GM21717 (cell line): ENCODE data around the gene PLOD2.
"Not testable (repeated sequence)": the region's sequence is repeated elsewhere in the genome, so short reads cannot be mapped to it uniquely, and the experiment has no call there.

Experiments
- ATAC-seq: cut with Tn5 transposase; IDR thresholded peaks from one replicate; pipeline ENCODE4 v1.9.1; 2021; ENCODE audit warnings: mild to moderate bottlenecking, moderate library complexity; ENCODE audit not compliant: unreplicated experiment

Gene PLOD2

GRCh38 chr3:146142757-146143156 lies 18.2 kb downstream of the PLOD2 start:
- ATAC-seq = no peak

GRCh38 chr3:146139586-146140110 lies 21.3 kb downstream of the PLOD2 start:
- ATAC-seq = no peak

DNA sequence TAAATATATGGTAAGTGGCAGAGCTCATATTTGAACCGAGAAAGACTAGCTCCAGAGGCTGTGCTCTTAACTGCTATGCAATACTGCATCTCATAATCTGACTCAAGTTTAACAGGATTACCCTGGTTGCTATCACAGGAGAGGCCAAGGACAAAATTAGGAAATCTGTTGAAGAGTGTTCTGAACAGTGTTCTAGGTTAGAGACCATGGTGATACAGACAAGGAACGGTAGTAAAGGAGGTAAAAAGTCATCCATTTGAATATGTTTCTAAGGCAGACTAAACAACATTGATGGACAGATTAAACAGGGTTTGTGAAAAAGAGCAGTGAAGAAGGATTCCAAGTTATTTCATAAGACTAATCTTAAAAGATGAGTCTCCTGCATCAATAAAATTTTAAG lies 22.1 kb downstream of the PLOD2 start:
- ATAC-seq = no peak

DNA sequence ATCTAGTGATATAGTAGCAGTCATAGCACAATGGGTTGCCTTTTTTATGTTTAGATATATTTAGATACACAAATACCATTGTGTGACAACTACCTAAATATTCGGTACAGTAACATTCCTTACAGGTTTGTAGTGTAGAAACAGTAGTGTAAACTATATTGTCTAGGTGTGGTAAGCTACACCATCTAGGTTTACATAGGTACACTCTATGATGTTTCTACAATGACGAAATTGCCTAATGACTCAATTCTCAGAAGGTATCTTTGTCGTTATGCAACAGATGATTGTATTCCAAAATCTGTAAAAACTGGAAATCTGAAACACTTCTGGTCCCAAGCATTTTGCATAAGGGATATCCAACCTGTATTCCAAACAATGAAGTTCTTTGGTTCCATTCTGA lies 24.3 kb downstream of the PLOD2 start:
- ATAC-seq = no peak

- ATAC-seq = no peak
These were observed 26.5 kb downstream of the PLOD2 start for GRCh38 chr3:146134348-146135117.

DNA sequence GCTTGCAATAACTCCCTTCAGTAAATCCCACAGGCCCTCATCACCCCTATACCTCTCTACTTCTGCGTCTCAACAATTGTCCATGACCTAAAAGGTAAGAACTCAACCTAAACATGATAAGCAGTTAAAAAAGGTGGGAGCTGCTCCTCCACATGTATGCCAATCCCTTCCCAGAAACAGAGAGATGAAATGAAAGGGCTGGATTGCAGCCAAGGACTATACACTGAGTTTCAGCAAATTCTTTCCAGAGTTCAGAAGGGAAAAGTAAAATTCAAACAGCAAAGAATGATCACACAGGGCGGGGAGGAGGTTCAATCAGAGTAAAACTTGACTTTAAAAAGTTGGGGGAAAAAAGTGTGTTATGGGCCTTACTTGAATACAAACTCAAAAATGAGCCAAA lies 27.5 kb downstream of the PLOD2 start:
- ATAC-seq = no peak

GRCh38 chr3:146131616-146132410 lies 29.2 kb downstream of the PLOD2 start:
- no peak for ATAC-seq

DNA sequence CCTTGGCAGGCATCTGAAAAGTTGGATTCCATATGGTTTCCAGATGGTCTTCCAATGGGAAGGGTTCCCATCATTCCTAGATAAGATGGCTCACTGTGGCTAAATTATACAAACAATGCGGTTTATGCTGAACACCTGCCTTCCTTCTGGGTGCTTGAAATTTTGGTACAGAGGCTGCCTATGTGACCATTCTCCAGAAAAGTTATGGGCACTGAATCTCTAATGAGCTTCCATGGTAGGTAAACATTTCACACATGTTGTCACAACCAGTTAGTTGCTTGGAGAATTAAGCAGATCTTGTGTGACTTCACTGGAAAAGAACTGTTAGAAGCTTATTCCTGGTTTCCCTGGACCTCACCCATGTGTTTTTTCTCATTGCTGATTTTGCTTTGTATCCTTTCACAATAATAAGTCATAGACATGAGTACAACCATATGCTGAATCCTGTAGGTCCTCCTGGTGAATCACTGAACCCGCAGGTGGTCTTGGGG lies 30.1 kb downstream of the PLOD2 start:
- ATAC-seq = no peak

DNA sequence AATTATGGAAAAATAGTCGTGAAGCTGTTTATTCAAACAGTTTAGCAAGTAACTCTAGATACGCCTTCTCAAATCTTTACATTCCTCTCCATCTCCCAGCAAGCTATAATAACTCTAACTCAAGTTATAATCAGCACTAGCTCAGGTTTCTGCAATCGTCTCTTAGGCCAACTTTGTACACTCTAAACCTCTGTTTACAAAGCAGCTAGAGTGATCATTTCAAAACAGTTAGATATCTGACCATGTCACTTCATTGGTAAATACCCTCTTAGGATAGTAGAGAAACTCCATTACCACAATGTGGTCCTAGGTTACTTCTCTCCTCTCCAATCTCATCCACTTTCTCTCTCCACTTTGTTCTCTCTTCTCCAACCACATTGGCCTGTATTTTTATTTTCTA lies 31.2 kb downstream of the PLOD2 start:
- no peak for ATAC-seq

DNA sequence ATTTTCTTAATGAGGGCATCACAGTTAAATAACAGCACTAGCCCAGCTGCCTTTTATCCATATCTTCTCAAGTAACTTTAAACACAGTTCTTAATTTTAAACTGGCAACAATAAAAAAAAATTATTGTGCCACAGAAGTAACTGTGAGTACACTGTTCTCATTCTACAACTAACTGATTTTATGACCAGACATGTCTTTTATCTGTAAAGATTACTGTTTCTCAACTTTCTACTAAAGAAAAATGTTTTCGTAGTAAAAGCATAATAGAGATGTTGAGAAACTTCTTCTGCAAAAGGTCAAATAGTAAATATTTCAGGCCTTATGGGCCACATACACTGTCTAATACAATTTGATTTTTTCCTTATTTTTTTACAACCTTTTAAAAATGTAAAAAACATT lies 32.0 kb downstream of the PLOD2 start:
- ATAC-seq = no peak

DNA sequence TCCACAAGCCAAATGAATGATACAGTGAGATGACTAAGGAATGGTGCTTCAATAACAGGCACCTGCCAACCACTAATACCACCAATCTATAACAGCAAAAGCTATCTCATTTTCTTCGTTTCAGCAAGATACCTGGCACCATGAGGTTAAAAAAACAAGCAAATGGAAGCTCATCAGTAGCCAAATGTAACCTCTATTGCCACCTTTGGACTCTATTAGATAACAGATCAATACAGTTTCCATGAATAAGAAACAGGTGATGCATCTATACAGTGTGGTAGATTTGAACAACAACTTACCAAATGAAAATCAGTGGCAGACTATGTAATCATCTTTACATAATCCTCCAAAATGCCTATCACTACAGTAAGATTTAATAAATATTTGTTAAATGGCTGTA lies 32.8 kb downstream of the PLOD2 start:
- no peak for ATAC-seq

DNA sequence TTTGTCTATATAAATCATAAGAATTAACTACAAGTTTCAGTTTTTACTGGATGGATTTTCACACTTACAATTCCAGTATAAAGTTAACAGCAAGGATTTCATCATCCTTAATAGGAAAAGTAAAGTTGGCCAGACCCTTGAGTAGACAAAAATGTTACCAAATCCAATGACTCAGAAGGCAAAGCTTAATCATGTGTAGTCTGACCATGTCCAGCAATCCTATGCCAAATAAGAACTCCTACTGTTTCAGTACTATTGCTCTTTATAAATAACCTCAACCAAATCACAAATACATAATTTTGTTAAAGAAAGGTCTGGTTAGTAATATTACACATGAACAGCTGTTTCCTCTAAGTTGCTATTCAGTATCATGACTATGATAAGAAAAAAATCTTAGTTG lies 35.0 kb downstream of the PLOD2 start:
- ATAC-seq = no peak

DNA sequence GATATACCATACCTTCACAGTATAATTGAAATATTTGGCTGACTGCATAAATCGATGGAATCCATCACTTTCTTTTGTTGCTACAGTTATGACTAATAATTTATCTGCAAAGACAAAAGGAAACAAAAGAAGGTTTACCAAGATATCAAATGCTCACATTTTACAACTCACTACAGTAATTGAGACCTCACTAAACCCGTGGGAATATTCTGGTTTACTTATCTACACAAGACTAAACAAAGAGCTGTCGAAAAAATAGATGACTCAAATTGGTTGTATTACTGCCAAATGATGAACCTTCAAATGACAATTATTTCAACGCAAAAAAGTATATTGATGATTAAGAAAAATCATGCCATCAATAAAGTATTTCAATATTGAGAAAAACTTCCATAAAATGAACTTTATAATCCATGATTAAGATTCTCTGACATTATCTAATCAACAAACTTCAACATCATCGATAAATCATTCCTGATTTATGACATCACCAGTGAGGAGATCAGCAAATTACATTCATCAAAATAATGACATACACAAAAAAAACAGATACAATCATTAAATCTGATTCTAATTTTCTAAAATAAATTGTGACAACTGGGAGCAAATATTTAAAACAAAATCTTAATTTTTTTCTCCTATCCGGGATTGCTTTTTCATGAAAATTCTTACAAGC lies 36.7 kb downstream of the PLOD2 start:
- ATAC-seq = no peak

- no peak for ATAC-seq
These were observed 43.3 kb downstream of the PLOD2 start for GRCh38 chr3:146117406-146118285.

DNA sequence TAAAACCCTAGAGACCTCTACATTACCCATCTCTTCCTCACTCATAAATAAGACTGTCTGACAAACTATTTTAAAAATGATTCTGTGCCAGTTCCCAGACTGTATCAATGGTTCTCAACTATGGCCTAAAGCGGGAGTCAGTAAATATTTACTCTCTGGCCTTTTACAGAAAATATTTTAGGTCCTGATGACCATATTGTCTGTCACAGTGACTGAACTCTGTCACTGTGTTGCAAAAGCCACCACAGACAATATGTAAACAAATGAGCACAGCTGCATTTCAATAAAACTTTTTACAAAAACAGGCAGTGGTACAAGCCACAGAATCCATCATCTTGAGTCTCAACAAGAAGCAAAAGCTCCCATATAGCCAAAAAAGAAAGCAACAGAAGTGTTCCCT lies 45.4 kb downstream of the PLOD2 start:
- no peak for ATAC-seq

DNA sequence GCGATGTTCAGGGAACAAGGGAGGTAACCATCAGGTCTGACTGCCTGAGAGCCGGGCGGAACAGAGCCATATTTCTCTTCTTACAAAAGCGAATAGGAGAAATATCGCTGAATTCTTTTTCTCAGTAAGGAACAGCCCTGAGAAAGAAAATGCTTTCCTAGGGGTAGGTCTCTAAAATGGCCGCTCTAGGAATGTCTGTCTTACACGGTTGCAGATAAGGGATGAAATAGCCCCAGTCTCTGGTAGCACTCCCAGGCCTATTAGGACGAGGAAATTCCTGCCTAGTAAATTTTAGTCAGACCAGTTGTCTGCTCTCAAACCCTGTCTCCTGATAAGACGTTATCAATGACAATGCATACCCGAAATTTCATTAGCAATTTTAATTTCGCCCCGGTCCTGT lies 47.2 kb downstream of the PLOD2 start:
- ATAC-seq = not testable (repeated sequence)

GRCh38 chr3:146111337-146111736 lies 49.6 kb downstream of the PLOD2 start:
- no peak for ATAC-seq

- ATAC-seq = no peak
These were observed 50.8 kb downstream of the PLOD2 start for GRCh38 chr3:146110161-146110560.

- ATAC-seq = no peak
These were observed 54.0 kb downstream of the PLOD2 start for GRCh38 chr3:146106986-146107385.

DNA sequence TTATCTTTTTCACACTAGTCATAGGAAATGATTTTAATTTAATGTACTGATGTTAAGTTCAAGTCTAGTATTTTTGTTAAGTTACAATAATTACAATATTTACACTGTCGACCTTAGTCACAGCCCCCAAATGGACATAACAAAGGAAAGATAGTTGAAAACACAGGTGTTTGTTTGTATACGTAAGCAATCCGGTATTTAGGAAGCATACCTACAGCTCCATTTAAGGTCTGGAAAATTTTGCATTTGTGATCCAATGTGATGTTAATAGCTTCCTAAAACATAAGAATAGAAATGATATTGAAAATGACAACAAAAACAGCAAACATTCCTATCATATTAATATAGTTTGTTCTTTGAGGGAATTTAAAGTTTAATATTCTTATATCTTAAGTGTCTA lies 56.9 kb downstream of the PLOD2 start:
- no peak for ATAC-seq
